HK-2 (cell line): ENCODE results near the gene SLC48A1.

ENCODE experiments used
- DNase-seq: peaks from one replicate; pipeline ENCODE4 v3.0.0-alpha.2; 2018; ENCODE audit not compliant: unreplicated experiment

Gene SLC48A1

DNA sequence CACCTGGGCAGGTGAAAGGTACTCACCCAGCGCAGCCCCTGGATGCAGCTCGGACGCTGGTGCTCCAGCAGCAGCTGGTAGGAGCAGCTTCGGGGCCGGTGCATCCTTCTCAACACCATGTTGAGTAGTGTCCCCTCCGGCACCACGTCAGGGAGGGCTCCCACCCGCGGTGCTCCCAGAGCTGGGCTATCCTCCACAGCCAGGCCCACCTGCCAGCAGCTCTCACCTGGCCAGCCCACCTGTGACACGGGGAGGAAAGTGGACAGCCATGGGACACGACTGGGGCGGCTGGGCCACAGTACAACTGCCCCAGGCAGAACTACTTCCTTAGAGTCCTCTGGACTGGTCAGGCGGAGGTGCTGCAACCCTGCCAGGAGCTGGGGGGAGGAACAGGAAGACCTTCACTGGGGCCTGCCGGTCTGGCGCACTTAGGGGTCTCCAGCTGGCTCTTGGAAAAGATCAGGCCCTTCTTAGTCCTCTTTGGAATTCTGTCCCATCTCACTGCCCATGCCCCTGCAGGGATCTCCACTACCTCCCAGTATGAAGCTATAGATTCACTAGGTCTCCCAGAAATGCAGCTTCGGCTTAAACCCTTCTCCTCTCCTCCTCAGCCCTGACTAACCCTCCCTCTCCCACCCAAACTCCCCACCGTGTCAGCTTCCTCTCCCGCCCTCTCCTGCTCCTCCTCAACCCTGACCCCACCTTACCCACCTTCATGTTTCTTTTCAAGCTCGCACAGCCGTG, 15.0 kb upstream of the SLC48A1 start:
- DNase-seq, result no peak

DNA sequence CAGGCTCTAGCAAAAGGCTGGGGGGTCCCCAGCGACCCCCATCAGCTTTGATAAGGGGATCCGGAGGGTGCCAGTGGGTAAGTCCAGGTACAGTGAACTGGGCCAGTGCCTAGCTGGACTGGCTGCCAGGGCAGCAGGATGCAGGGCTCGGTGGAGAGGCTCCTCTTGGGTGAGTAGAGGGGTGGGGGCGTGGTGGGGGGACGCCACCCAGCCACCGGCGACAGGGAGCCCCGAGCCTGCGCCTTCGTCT, 14.5 kb upstream of the SLC48A1 start:
- no peak for DNase-seq

DNA sequence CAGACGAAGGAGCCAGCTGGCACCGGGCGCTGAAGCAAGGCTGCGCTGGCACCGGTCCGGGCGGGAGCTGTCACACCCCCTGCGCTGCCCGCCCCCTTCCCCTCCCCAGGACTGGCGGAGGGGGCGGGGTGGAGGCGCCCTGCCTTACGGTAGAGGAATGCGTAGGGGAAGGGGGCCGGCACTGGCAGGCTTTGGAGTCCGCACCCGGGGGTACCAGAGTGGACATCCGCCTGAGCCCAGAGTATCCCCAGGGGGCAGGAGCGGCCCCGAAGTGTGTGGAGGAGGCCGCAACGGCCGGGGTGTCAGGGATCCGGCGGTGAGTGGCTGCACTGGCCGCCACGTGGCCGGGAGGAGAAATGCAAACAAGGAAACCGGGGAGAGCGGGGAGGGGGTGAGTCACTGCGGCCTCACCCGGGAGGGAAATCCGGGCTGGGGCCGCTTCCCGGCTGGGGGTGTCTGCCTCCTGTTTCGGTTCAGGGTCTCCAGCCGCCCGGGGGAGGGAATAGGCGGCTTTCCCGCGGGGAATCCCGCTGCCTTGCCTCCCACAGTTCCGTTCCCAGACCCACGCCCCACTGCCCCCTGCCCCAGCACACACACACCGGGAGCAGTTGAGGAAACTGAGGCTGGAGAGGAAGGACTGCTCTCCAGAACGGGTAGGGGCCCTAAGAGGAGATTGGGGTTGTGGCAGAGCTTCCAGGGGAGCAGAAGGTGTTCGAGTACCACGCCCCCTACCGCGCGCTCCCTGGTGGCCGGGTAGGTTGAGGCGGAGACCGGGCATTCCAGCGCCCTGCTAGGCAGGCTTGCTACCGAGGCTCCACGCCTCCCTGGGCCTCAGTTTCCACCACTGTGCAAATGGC, 14.0 kb upstream of the SLC48A1 start, which contains the start of gene RAPGEF3:
RAPGEF3 (minus strand) TSS at position 47 of the 857 bp plus-strand sequence. CDS start 324 bp downstream, outside the sequence.
- peak; percentile 91 for DNase-seq

DNA sequence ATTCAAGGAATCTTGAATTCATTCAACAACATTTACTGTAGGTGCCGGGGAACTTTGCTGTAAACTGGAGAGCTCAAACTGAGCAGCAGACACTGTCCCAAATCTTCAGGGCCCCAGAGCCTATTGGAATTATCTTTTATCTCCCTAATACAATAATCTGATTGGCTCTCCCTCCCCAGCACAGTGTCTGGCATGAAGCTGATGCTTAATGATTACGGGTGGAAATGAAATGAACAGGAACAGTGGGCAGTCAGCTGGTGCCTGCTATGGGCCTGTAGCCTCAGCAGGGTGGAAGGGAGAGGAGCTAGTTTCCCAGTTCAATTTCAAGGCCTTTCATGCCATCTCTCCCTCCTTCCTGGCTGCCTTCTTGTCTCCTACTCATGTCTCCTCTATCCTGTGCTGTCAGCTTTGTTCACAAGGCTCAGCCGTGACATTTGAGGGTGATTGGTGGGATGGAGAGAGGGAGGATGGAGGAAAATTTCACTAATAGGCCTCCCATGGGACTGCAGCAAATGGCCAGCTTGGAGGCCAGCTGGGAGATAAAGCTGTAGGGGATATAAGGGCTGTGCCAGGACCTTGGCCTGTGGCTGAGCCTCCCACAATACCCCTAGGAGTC, 10.1 kb upstream of the SLC48A1 start:
- DNase-seq, result no peak

DNA sequence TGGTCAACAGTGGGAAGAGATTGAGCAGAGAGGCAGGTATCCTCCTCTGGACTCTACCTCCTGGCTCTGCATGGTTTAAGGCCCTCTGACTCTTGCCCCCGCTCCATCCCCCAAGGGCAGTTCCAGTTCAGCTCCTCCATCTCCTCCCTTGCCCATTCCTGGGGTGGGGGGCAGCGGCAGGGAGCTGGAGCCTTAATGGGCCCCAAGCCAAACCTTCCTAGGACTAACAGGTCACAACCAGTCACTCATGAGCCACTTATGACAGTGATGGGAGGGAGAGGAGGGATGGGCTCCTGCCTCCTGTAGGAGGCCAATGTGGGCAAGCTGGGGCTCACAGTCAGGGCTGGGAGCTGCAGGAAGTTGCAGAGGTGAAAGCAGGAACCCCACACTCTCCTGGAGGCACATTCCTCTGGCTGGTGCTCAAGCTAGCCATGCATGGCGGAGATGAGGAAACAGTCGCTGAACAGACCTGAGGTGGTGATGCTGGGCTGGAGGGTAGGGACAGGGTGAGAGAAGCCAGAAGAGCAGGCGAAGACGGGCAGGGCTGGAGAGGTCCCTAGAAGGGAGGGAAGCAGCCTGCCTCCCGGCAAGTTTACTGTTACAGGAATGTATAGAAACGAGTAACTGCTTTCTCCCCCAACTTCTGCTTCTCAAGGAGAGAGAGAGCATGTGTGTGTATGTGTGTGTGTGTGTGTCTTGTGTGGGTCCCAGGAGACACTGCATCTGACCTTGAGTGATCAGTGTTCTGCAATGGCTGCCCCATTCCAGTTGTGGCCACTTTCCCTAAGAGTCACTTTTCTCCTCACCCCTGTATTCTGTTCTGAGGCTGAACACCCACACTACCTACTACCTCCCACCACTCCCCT, 9.3 kb upstream of the SLC48A1 start:
- DNase-seq, result peak; percentile 95

DNA sequence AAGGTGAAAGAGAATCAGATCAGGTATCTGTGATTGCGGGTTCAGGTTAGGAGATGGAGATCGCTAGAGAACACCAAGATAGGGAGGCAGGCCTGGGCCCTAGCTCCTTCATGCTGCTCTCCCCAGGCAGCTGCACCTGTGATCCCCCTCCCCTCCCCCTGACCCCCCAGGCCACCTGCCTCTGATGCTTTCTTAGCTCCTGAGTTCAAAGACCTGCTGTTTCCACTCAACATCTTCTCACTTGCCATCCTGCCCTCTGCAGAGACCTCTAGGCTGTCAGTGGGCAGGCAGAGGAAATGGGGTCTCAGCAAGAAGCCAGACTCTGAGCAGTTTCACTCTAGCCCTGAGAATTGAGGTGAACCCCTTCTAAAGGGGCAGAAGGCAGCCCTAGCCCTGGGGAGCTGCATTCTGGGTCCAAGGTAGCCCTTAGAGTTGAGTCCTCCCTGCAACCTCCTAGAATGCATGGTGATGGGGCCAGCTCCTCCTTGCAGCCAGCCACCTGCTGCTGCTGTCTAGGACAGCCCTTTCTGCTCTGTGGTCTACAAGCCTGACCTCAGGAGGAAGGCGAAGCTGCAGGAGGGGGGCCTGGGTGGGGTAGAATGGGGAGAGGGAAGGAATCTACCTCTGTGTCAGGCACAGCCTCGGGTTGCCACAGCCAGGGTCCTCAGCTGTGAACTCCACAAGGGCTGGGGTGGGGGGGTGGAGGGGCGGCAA, 6.4 kb upstream of the SLC48A1 start:
- no peak for DNase-seq

DNA sequence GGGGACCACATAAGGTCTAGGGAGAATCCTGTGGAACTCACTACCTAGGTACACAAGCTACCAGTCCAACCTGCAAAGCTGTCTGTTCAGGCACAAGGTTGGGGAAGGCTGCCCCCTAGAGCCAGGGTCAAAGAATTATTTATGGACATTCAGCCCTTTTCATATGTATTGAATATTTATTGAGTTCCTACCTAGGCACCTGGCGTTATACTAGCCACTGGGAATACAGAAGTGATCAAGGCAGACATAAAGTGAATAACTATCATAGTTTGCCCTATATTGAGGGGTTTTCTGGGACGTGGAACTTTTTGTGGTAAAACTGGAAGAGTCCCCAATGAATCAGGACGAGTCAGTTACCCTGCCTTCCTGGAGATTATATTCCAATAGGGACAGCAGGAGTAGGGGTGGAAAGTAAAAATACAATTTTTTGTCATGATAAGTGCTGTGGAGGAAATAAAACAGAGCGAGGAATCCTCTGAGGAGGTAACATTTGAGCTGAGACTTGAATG, 5.8 kb upstream of the SLC48A1 start:
- no peak for DNase-seq

DNA sequence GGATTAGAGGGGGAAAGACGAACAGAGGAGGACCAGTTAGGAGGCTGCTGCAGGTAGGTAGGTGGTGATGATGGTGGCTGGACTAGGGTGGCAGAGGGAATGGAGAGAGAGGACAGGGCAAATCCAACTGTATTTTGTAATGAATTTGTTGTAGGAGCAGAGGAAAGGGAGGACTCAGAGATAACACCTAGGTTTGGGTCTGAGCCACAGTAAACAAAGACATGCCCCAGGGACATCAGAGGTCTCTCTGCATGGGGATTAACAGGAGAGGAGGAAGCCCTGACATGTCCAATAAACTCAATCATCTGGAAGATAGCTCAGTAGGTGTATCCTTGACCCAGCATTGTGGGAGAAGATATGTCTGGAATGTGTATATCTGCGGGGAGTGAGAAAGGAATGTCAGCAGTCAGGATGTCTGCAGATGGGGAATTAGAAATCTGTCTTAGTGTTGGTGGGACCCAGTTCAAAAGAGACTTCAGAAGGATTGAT, 4.7 kb upstream of the SLC48A1 start:
- DNase-seq, result peak; percentile 51

DNA sequence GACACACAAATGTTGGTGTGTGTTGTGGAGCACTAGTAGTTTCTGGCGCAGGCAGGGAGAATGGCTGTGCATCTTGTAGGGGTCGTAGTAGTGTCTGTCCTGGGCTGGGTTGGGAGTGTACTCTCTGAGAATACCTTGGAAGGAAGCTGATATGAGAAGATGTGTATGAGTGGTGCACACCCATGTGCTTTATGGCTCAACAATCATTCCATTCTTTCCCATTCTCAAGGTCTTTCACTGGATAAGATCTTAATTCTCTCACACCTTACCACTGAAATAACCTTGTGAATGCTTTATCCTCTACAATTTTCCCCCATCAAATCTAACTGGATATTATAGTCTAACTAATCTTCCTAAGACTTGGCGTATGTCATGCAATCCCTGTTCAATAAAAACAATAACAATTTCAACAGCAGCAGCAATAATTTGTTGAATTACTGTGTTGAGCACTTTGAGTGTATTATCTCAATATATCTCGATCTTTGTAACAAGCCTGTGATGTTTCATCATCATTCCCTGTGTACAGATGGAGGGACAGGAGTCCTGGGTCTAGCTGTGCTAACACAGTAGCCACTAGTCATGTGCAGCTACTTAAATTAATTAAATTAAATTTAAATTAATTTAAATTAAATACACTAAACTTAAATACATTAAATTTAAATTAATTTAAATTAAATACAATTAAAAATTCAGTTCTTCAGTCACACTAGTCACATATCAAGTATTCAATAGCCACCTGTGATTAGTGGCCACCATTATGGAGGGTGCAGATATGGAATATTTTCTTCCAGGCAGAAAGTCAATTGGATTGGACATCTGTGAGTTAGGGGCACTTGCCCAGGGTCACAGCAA, 3.6 kb upstream of the SLC48A1 start:
- DNase-seq, result no peak

DNA sequence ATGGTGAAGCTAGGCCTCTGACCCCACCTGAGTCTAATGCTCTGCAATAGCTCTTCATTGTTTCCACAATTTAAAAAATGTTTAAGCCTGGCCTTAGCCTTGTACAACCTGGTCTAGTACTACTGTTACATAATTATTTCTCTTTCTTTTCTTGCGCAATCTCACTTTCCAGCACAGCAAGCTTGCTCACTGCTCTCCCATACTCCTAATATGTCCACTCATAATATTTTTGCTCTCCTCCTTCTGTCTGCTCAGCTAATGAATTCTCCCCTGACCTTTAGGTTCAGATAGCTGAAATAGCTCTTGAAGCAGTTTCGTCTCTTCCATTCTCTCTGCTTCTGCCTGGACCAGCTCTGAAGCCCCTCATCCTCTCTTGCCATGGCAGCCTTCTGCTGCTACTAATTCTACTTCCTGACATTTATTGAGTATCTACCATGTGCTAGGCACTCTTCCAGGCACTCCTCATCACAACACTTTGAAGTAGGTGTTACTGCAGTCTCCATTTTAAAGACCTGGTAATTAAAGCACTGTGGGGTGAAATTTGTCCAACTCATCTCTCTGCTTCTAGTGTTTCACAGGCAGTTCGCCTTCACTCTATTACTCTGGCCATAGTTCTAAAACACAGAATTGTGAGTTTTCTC, 2.8 kb upstream of the SLC48A1 start:
- no peak for DNase-seq

DNA sequence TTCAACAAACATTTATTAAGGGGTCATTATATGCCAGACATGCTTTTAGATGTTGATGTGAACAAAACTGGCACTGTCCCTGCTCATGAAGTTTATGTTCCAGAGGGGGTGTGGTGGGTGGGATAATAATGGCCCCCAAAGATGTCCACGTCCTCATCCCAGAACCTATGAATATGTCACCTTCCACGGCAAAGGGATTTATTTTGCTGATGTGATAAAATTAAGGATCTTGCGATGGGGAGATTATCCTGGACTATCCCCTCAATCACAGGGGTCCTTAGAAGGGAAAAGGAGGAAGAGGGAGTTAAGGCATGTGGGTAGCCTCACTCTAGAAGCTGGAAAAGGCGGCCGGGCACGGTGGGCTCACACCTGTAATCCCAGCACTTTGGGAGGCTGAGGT, 1.7 kb upstream of the SLC48A1 start:
- DNase-seq, result no peak

DNA sequence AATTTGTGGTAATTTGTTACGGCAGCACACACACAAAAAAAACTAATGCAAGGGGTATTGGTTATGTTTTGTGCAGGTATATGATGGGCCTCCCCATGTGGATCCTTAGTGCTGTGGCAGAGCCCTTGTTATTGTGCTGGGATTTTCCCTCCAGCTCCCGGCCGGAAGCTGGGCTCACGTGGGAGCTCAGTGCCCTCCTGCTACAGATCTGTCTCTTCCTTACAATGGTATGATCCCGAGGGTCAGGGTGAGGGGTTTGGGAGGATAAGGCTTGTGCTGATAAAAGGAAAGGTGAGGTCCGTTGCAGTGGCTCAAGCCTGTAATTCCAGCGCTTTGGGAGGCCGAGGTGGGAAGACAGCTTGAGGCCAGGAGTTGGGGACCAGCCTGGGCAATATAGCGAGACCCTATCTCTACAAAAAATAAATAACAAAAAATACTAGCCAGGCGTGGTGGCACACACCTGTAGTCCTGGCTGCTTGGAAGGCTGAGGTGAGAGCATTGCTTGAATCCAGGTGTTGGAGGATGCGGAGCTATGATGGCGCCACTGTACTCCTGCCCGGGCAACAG, 861 bp upstream of the SLC48A1 start:
- no peak for DNase-seq

DNA sequence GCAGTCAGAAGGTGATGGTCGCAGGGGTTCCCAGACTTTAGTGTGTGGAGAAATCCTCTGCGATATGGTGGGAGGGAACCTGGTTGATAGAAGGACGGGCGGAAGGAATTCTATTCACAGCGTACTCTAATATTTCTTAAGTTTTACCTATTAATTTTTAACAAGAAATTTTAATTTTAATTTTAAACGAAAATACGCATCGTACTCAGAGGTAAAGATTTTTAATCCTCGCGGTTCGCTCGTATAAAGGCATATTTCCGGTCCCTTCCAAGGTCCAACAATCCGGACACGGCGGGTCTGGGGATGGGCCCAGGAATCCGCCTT, 338 bp upstream of the SLC48A1 start:
- DNase-seq, result no peak

DNA sequence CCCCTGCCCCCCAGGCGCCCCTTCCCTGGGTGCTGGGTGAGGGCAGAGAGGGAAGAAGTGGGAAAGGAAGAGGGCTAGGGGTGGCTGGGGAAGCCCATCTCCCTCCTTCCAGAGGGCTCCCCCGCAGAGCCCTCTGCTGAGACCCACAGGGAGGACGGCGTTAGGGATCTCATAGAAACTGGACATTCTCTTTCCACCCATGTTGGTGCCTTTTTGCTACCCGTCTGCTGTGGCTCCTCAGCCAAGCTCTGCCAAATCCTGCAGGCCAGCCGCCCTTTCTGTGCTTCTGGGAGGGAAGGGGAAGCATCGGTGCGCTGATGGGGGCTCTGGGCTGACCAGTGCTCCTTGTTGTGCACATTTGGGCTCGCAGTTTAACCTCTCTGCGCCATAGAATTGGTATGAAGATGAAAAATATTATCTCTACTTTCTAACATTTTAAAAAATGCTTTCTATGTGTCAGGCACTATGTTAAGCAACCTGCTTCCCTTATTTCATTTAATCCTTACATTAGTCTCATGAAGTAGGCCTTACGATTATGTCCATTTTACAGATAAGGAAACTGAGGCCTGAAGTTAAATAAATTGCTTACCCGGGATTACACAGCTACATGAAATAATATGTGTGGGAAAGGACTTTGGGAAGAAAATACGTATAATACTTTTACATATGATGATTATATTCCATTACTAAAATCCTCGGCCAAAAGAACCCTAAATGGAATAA, 981 bp downstream of the SLC48A1 start:
- DNase-seq, result no peak

DNA sequence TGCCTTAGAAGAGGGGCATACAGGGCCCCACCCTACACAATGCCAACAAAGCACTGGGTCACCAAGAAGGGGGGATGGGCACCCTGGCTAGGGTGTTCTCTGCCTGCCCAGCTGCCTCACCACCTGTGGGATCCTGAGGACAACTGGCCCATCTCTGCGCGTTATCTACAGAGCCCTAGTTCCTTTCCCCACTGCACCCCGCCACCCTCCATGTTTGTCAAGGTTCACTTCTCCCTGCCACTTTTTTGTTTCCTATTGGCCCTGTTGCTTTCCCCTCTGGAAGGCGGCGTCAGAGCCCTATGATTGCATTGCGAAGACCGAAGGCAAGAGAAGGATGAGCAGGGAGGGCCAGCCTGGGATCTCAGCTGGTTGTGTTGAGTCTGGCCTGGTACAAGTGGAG, 1.6 kb downstream of the SLC48A1 start:
- no peak for DNase-seq

DNA sequence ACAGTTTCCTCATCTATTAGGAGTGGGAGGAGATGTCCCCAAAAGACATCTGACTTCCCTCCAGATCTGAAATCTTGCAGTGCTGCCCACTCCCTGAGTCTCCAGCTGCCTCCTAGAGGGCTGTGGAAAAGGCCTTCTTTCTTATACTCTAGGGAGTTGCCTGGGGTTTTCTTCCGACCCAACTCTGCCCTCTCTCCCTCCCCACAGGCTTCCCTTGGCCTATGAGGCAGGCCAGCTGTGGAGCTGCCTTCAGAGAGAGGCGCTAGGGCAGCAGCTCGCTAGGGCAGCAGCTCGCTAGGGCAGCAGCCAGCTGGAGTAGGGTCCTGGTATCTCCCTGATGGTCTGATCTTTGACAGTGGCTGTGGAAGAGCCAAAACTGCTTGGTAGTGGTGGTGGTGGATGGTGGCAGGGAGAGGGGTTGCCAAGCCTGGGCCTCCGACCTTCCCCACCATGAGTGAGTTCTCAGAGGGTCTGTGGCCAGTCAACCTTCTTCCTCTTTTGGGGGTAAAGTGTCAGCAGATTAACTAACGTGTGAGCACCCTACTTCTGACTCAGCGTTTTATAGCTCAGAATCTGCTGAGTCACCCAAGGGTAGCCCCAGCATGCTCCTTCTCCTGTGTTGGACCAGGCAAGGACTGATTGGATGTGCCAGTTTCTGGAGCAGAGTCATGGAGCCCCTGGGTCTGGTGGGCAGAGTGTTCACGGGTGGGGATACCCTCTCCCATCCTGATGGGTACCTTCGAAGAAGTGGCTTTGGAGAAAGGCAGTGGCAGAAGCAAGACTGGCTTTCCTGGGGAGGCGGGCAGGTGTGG, 2.3 kb downstream of the SLC48A1 start:
- no peak for DNase-seq

DNA sequence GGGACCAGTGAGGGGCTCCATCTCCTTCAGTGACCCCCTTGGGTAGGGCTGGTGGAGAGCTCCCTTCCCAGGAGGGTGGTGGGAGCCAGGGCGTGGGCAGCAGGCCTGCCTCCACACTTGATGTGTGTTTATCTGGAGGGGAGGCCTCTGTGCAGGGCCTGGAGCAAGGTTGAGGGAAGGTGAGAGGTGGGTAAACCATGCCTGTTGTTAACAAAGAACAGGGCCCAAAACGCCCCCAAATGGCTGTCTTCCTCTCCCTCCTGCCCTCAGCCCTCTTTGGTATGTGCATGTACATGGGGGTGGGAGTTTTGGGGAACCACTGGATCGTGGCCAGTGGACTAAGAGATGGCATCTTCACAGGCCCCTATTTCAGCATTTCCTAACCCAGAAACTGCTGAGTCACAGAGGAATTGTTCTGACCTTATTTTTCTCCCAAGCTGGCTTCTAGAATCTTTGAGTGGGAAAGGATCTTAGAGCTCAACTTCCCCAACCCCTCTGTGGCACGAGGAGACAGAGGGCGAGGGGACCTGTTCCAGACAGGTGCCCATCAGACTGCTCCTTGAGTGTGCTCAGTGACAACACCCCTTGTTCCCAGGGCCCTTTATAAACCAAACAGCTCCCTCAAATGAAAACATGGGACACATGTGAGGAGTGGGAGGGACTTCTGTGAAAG, 3.6 kb downstream of the SLC48A1 start:
- DNase-seq, result no peak
